Measurements from ENCODE around the gene STX1A.
"Not testable (repeated sequence)": the region's sequence is repeated elsewhere in the genome, so short reads cannot be mapped to it uniquely, and the experiment has no call there.

The STX1A gene

GRCh38 chr7:73682745-73683055 is 36.8 kb downstream of the STX1A start:
- DNase-seq (ENCODE audit: low read depth): no peak

GRCh38 chr7:73681031-73681430 is 38.4 kb downstream of the STX1A start:
- no peak for DNase-seq (ENCODE audit: low read depth)

GRCh38 chr7:73680501-73680900 is 39.0 kb downstream of the STX1A start:
- DNase-seq (ENCODE audit: low read depth): no peak

GRCh38 chr7:73679709-73680108 is 39.8 kb downstream of the STX1A start:
- DNase-seq (ENCODE audit: low read depth): no peak

GRCh38 chr7:73678862-73679261 is 40.6 kb downstream of the STX1A start:
- no peak for DNase-seq (ENCODE audit: low read depth)

- DNase-seq (ENCODE audit: low read depth): not testable (repeated sequence)
Measured at GRCh38 chr7:73676062-73676461, 43.4 kb downstream of the STX1A start.

- DNase-seq (ENCODE audit: low read depth): no peak
Measured at GRCh38 chr7:73674468-73675124, 44.9 kb downstream of the STX1A start.

- no peak for DNase-seq (ENCODE audit: low read depth)
Measured at GRCh38 chr7:73671857-73672445, 47.5 kb downstream of the STX1A start.

GRCh38 chr7:73671322-73671661 is 48.2 kb downstream of the STX1A start:
- no peak for DNase-seq (ENCODE audit: low read depth)

GRCh38 chr7:73669858-73670385 is 49.5 kb downstream of the STX1A start:
- no peak for DNase-seq (ENCODE audit: low read depth)

GRCh38 chr7:73669288-73669701 is 50.2 kb downstream of the STX1A start:
- no peak for DNase-seq (ENCODE audit: low read depth)

GRCh38 chr7:73668886-73669230 is 50.6 kb downstream of the STX1A start:
- no peak for DNase-seq (ENCODE audit: low read depth)

- DNase-seq (ENCODE audit: low read depth): no peak
Measured at GRCh38 chr7:73668103-73668885, 51.2 kb downstream of the STX1A start.

GRCh38 chr7:73667344-73668102 is 51.9 kb downstream of the STX1A start, which contains the start of gene VPS37D:
Gene VPS37D (plus strand): TSS chr7:73667831. CDS start chr7:73667959, 128 bp downstream.
- DNase-seq (ENCODE audit: low read depth): peak; percentile 97

- DNase-seq (ENCODE audit: low read depth): no peak
Measured at GRCh38 chr7:73663033-73663432, 56.4 kb downstream of the STX1A start.

- DNase-seq (ENCODE audit: low read depth): not testable (repeated sequence)
Measured at GRCh38 chr7:73660594-73660993, 58.9 kb downstream of the STX1A start.

- no peak for DNase-seq (ENCODE audit: low read depth)
Measured at GRCh38 chr7:73659983-73660382, 59.5 kb downstream of the STX1A start.

- not testable (repeated sequence) for DNase-seq (ENCODE audit: low read depth)
Measured at GRCh38 chr7:73655309-73655708, 64.2 kb downstream of the STX1A start.

- no peak for DNase-seq (ENCODE audit: low read depth)
Measured at GRCh38 chr7:73652541-73652949, 66.9 kb downstream of the STX1A start.

GRCh38 chr7:73650524-73650923 is 68.9 kb downstream of the STX1A start:
- DNase-seq (ENCODE audit: low read depth): no peak

- DNase-seq (ENCODE audit: low read depth): no peak
Measured at GRCh38 chr7:73649576-73649975, 69.9 kb downstream of the STX1A start.

Data from activated T-cell treated with anti-CD3 and anti-CD28 coated beads for 1 hour (primary cell).